NB4 (cell line): Measurements from ENCODE around the gene INO80E.
"Not testable (repeated sequence)": the region's sequence is repeated elsewhere in the genome, so short reads cannot be mapped to it uniquely, and the experiment has no call there.

Experiments used
- DNase-seq: peaks from one replicate; pipeline ENCODE4 v3.0.0; 2010; ENCODE audit warnings: low read depth
- H3K4me3 ChIP-seq: one replicate; pipeline ENCODE4 v1.5.1; 2011; ENCODE audit warnings: mild to moderate bottlenecking, low read depth, low read length, moderate library complexity
- CTCF ChIP-seq: IDR thresholded peaks from one replicate; pipeline ENCODE4 v1.5.1; 2012; ENCODE audit warnings: low read depth, low read length
- MAX ChIP-seq: IDR thresholded peaks from 2 replicates; pipeline ENCODE4 v1.6.1; 2011; ENCODE audit warnings: low read depth, low read length
- MYC ChIP-seq: IDR thresholded peaks from 2 replicates; pipeline ENCODE4 v1.6.1; 2011; ENCODE audit warnings: low read depth, low read length
- POLR2A ChIP-seq: IDR thresholded peaks from 2 replicates; pipeline ENCODE4 v1.6.1; 2011; ENCODE audit warnings: mild to moderate bottlenecking; ENCODE audit not compliant: insufficient read length; ENCODE audit errors: extremely low read depth

Gene INO80E

GRCh38 chr16:29958756-29959155, 37.3 kb upstream of the INO80E start:
- DNase-seq = no peak
- no peak overlapping the region for H3K4me3 ChIP-seq
- TF ChIP-seq CTCF (no peak), MYC (no peak), POLR2A (no peak), MAX (no peak)

GRCh38 chr16:29959293-29959692, 36.7 kb upstream of the INO80E start:
- DNase-seq = no peak
- H3K4me3 ChIP-seq = no peak overlapping the region
- no peak for TF ChIP-seq MAX
- TF ChIP-seq CTCF = no peak
- TF ChIP-seq MYC = no peak
- TF ChIP-seq POLR2A = no peak

GRCh38 chr16:29959821-29960220, 36.2 kb upstream of the INO80E start:
- not testable (repeated sequence) for DNase-seq, H3K4me3 ChIP-seq

- H3K4me3 ChIP-seq = peak overlapping the region; percentile 73
- no peak for DNase-seq
- TF ChIP-seq CTCF (no peak), MAX (no peak), POLR2A (no peak), MYC (no peak)
Observed at GRCh38 chr16:29961127-29961478, 34.9 kb upstream of the INO80E start.

GRCh38 chr16:29961479-29962343, 34.3 kb upstream of the INO80E start, which contains the start of gene TMEM219:
Gene TMEM219, plus strand, starts transcription at chr16:29962079. Its CDS starts 1,065 bp downstream, at chr16:29963144.
- TF ChIP-seq MAX (peak; percentile 44; the same call in 1 of the 2 replicates), POLR2A (peak; percentile 80), CTCF (peak; percentile 15), MYC (0 out of 2 replicates have a peak, but pooled peaks have one; percentile 39)
- peak; percentile 88 for DNase-seq
- peak within 1 kb of the TSS; percentile 73 for H3K4me3 ChIP-seq

- TF ChIP-seq MAX = no peak
- TF ChIP-seq POLR2A = no peak
- TF ChIP-seq CTCF = no peak
- no peak for TF ChIP-seq MYC
- DNase-seq = peak; percentile 42
- peak overlapping the region; percentile 66 for H3K4me3 ChIP-seq
Observed at GRCh38 chr16:29962344-29962994, 33.6 kb upstream of the INO80E start.
